Uterus (tissue), 4 donors: ENCODE measurements around the gene TRIM73. TPM values are rescaled to one million over a fixed set of nuclear protein-coding genes. Genes with fewer than 3 reads are reported as not detected.
"Not testable (repeated sequence)": the region's sequence is repeated elsewhere in the genome, so short reads cannot be mapped to it uniquely, and the experiment has no call there.

Source experiments
- DNase-seq, 2 donors: peaks; one replicate each; pipeline ENCODE4 v3.0.0-alpha.2; 2019 to 2020
- H3K27ac ChIP-seq, 2 donors: fragments of 200-600 bp; sonication (generic); 1 replicate in 1 of 2; 2 replicates in 1 of 2; pipeline ENCODE4 v1.5.1; 2016 to 2018
- H3K27me3 ChIP-seq, 2 donors: fragments of 200-600 bp; sonication (generic); one replicate each; pipeline ENCODE4 v1.5.1; 2018 to 2019; ENCODE audit warnings: control low read depth in 1 of 2
- H3K36me3 ChIP-seq, 2 donors: fragments of 200-600 bp; sonication (generic); one replicate each; pipeline ENCODE4 v1.5.1; 2019; ENCODE audit warnings: control low read depth in 1 of 2
- H3K4me1 ChIP-seq, 2 donors: fragments of 200-600 bp; sonication (generic); one replicate each; pipeline ENCODE4 v1.5.1; 2018 to 2019; ENCODE audit warnings: control low read depth in 1 of 2
- H3K4me3 ChIP-seq, 2 donors: fragments of 200-600 bp; sonication (generic); 1 replicate in 1 of 2; 2 replicates in 1 of 2; pipeline ENCODE4 v1.5.1; 2018 to 2019; ENCODE audit warnings: mild to moderate bottlenecking in 1 of 2
- H3K9me3 ChIP-seq, 2 donors: fragments of 200-600 bp; sonication (generic); one replicate each; pipeline ENCODE4 v1.5.1; 2019; ENCODE audit warnings: control low read depth in 1 of 2
- intact Hi-C: fragments of 100-400 bp; cut with DNase I; formaldehyde crosslinking; loops from one replicate; pipeline ENCODE4 v1.15.1; 2023; ENCODE audit warnings: low total_unique reads
- total RNA-seq, 4 donors: library from RNA; depleted of rRNA in 3 of 4; stranded (reverse); fragments of >200 nt in 3 of 4; gene quantifications; one replicate each; pipeline versions ENCODE4 v1.1.0 to v1.2.4, GENCODE V29; 2014 to 2023
- donor health status: DM: yes; HTN: yes; CAD: no.

Gene TRIM73
- total RNA-seq, result 10 to 100 TPM in 1 of 4 donors, 1 to 10 TPM in 2, under 1 TPM in 1; under 0.01 to 15.6 (median 1.9) TPM

GRCh38 chr7:75395329-75395728 is at the start of gene TRIM73:
Gene TRIM73 (plus strand): TSS chr7:75395629. CDS start chr7:75398934, 3,305 bp downstream.
- not testable (repeated sequence) for H3K9me3 ChIP-seq

DNA sequence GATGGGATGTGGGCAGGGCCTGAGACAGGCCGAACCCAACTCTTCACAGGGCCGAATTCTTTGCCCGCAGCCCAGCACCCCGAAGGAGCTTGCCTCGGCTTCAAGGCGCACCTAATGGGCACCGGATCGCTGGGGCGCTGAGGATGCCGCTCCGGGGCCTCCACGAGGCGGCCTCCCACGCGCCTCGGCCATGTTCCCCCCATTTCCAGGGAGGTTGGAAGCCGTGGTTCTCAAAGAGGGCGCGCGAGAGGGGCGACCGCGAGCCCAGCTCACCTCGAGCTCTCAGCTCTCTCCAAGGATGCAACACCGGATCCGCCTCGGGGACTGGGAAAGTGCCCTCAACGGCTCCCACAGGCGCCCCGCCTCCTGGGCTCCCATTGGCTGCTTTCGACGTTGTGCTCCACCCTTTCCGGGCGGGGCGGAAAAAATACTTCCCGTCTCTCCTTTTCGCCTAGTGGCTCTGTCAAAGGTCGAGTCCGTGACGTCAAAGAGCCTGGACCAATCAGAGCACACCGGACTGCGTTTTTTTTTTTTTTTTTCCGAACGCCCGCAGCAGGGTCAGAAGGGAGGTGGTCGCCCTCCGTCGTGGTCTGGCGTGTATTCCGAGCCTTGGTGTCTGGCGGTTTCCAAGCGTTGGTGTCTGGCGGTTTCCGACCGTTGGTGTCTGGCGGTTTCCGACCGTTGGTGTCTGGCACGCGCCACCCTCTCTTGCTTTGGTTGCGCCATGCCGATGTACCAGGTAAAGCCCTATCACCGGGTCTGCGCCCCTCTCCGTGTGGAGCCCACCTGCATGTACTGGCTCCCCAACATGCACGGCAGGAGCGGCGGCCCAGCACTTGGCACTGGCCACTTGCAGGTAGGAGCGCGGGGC is 36.5 kb upstream of the TRIM73 start:
- H3K27ac ChIP-seq, H3K4me1 ChIP-seq, intact Hi-C loops, H3K9me3 ChIP-seq, H3K27me3 ChIP-seq, H3K36me3 ChIP-seq: not testable (repeated sequence)
- H3K4me3 ChIP-seq, result peak overlapping the region in 1 of 2 donors; percentile 36
- peak; percentile 5 to 11 for DNase-seq

More at GRCh38 chr7:75395329-75395728, at the start of gene TRIM73:
- DNase-seq, H3K27ac ChIP-seq, H3K36me3 ChIP-seq, H3K4me1 ChIP-seq, H3K27me3 ChIP-seq, intact Hi-C loops, H3K4me3 ChIP-seq: not testable (repeated sequence)

DNA sequence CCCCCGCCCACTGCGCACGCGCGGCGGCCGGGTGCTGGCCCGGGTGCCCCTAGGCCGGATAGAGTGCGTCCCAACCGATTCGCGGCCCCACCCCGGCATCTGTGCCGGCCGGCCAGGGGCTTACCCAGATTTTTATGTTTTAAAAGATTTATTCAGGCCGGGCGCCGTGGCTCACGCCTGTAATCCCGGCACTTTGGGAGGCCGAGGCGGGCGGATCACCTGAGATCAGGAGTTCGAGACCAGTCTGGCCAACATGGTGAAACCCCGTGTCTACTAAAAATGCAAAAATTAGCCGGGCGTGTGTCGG is 35.9 kb upstream of the TRIM73 start:
- H3K9me3 ChIP-seq, intact Hi-C loops, H3K36me3 ChIP-seq, DNase-seq, H3K27me3 ChIP-seq, H3K4me1 ChIP-seq, H3K4me3 ChIP-seq, H3K27ac ChIP-seq: not testable (repeated sequence)

DNA sequence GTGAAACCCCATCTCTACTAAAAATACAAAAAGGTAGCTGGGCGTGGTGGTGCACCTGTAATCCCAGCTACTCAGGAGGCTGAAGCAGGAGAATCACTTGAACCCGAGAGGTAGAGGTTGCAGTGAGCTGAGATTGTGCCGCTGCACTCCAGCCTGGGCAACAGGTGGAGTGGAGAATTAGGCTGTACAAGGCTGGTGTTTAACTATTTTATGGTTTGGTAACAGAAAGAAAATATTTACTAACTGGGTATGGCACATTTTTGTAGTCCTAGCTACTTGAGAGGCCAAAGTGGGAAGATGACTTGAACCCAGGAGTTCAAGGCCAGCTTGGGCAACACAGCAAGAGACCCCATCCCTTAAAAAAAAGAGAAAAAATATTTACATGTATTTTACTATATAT is 31.4 kb upstream of the TRIM73 start:
- H3K4me1 ChIP-seq, intact Hi-C loops, H3K9me3 ChIP-seq, H3K36me3 ChIP-seq, H3K4me3 ChIP-seq, DNase-seq, H3K27me3 ChIP-seq, H3K27ac ChIP-seq: not testable (repeated sequence)

GRCh38 chr7:75366643-75367042 is 28.8 kb upstream of the TRIM73 start:
- H3K27ac ChIP-seq, H3K27me3 ChIP-seq, DNase-seq, H3K36me3 ChIP-seq, H3K4me1 ChIP-seq, intact Hi-C loops, H3K4me3 ChIP-seq, H3K9me3 ChIP-seq: not testable (repeated sequence)

GRCh38 chr7:75367313-75367712 is 28.1 kb upstream of the TRIM73 start:
- H3K27ac ChIP-seq, H3K36me3 ChIP-seq, DNase-seq, H3K4me3 ChIP-seq, H3K4me1 ChIP-seq, intact Hi-C loops, H3K9me3 ChIP-seq, H3K27me3 ChIP-seq: not testable (repeated sequence)

DNA sequence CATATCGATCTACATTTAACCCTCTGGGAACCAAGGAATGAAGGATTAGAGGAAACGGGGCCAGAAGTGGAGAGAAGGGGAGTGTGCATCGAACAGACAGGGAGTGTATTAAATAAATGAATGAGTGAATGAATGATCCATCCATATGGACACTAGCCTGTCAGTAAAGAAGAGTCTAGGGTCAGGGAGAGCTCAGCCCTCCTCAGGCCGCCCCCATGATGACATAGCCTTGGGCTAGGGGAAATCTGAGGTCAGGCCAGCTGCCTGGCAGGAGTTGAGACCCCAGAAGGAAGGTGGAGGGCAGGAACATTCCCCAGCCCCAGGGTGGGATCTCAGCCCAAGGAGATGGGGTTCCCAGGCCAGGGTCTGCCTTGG is 21.3 kb upstream of the TRIM73 start:
- H3K27ac ChIP-seq, DNase-seq, H3K27me3 ChIP-seq, H3K4me1 ChIP-seq, H3K4me3 ChIP-seq, intact Hi-C loops, H3K9me3 ChIP-seq, H3K36me3 ChIP-seq: not testable (repeated sequence)

DNA sequence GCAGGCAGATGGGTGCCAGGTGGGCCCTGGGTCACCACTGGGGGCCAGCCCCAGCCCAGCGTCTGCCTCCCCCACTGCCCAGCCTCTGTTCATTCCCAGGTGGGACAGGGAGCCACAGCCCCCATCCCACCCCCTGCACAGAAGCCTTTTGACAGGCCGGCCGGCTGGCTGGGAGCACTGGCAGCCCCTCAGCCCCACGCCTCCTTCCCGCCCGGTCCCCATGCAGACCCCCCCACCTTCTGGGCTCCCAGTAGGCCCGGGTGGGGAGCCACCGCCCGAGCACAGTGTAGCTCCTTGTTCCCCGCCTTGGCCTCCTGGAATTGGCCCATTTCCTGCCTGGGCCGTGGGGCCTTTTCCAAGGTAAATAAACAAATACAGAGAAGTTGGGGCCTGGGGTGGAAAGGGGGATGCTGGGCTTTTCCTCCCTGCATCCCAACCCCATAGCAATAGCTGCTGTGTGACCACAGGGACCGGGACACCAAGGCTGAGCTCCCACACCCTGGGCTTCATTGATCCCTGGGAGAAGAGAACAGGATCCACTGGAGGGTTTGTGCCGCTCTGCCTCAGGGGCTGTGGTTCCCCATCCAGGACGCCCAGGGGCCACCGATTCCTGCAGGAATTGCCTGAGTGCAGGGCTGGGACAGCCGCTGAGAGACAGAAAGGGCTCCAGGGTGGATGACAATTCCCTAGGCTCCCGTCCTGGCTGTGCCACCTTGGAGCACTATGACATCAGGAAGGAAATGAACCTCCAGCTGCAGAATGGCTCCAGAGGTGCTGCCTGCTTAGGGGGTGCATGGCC is 20.7 kb upstream of the TRIM73 start:
- H3K27me3 ChIP-seq, H3K36me3 ChIP-seq, H3K4me1 ChIP-seq, H3K4me3 ChIP-seq, intact Hi-C loops, H3K9me3 ChIP-seq, H3K27ac ChIP-seq, DNase-seq: not testable (repeated sequence)

- DNase-seq, H3K36me3 ChIP-seq, H3K27ac ChIP-seq, intact Hi-C loops, H3K9me3 ChIP-seq, H3K27me3 ChIP-seq, H3K4me3 ChIP-seq, H3K4me1 ChIP-seq: not testable (repeated sequence)
These were observed 2.2 kb upstream of the TRIM73 start for GRCh38 chr7:75393194-75393593.

DNA sequence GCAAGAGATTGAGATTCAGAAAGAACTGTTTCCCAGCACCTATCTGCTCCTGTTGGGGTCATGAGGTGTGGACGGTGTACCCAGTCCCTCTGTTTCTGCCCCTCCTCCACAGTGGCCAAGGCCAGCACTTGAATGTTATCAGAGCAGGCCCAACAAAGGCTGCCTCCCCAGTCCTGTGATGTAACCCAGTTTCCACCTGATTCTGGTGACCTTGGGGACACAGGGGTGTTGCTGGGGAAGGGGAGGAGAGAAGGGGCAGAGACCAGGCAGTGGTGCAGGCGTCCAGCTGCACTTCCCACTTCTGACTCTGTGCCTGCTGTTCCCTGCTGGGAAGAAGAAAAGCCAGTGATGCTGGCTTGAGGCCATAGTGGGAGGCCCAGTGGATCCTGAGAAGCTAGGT is 2.4 kb downstream of the TRIM73 start:
- H3K4me3 ChIP-seq, H3K36me3 ChIP-seq, H3K9me3 ChIP-seq, H3K27ac ChIP-seq, DNase-seq, intact Hi-C loops, H3K27me3 ChIP-seq, H3K4me1 ChIP-seq: not testable (repeated sequence)

DNA sequence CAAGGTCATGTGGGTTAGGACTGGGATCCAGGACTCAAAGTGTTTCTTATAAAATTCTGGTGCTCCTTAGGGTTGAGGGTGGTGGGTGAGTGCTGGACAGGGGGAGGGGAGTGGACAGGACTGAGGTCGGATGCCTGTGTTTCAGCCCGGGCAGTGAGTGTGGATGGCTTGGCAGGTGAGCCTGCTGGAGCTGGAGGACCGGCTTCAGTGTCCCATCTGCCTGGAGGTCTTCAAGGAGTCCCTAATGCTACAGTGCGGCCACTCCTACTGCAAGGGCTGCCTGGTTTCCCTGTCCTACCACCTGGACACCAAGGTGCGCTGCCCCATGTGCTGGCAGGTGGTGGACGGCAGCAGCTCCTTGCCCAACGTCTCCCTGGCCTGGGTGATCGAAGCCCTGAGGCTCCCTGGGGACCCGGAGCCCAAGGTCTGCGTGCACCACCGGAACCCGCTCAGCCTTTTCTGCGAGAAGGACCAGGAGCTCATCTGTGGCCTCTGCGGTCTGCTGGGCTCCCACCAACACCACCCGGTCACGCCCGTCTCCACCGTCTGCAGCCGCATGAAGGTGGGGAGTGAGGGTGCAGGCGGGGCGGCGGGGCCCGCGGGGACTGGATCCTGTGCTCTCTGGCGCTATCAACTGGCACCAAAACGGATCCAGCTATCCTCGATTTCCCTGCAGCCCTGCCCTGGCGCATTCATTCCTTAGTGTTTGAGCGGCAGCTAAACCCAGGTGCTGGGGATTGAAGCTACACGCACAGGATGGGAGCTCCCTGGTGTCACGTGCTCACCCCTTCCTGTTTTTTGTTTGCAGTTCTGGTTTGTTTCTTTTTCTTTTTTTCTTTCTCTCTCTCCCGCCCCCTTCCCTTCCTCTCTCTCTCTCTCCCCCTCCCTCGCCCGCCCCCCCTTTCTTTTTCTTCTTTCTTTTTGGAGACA is 3.6 kb downstream of the TRIM73 start:
- DNase-seq, H3K4me3 ChIP-seq, H3K27me3 ChIP-seq, H3K36me3 ChIP-seq, H3K9me3 ChIP-seq, H3K27ac ChIP-seq, intact Hi-C loops, H3K4me1 ChIP-seq: not testable (repeated sequence)

- H3K27me3 ChIP-seq, intact Hi-C loops, H3K4me1 ChIP-seq, H3K4me3 ChIP-seq, DNase-seq, H3K9me3 ChIP-seq, H3K36me3 ChIP-seq, H3K27ac ChIP-seq: not testable (repeated sequence)
These were observed 5.1 kb downstream of the TRIM73 start for GRCh38 chr7:75400575-75400974.
